Omental fat pad (tissue), 4 donors: ENCODE measurements around the gene TFAM. TPM values are rescaled to one million over a fixed set of nuclear protein-coding genes. Genes with fewer than 3 reads are reported as not detected.

ENCODE experiments used
- ATAC-seq: fragments of 150-250 bp; one replicate; pipeline ENCODE4 v1.9.1; 2016; ENCODE audit warnings: mild to moderate bottlenecking, moderate library complexity; ENCODE audit not compliant: low FRiP score
- DNase-seq: peaks from one replicate; pipeline ENCODE4 v3.0.0-alpha.2; 2019; ENCODE audit warnings: low spot score
- total RNA-seq, 4 donors: library from RNA; depleted of rRNA; stranded (reverse); fragments of >200 nt; gene quantifications; one replicate each; pipeline ENCODE4 v1.1.0, GENCODE V29; 2016
- TF ChIP-seq, protein P1 (sequence below), 3 donors: fragments of 450-650 bp; IDR thresholded peaks; one replicate each; pipeline ENCODE4 v1.5.1; 2016 to 2017; ENCODE audit warnings: antibody characterized with exemption in 3 of 3, mild to moderate bottlenecking in 3 of 3, moderate library complexity in 2 of 3

TFAM gene
- total RNA-seq, 4 donors from 2014 or later = 21.7 to 28.2 (median 23.1) TPM

DNA sequence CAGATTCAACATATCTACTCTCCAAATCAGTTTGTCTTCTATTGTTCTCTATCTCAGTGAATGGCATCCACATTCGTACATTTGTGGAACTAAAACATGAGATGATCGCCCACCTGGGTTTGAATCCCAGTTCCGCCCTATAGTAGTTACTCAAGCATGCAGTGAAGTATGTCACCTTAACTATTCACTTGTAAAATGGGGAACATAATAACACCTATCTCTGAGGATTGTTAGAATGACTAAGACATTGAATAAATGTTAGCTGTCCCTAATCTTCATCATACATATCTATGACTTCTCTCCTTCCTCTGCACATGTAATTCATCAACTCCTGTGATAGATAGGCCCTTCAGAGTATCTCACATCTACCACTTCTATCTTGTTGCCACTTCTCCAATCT is 25.7 kb upstream of the TFAM start:
- no peak for DNase-seq
- ATAC-seq = no peak

DNA sequence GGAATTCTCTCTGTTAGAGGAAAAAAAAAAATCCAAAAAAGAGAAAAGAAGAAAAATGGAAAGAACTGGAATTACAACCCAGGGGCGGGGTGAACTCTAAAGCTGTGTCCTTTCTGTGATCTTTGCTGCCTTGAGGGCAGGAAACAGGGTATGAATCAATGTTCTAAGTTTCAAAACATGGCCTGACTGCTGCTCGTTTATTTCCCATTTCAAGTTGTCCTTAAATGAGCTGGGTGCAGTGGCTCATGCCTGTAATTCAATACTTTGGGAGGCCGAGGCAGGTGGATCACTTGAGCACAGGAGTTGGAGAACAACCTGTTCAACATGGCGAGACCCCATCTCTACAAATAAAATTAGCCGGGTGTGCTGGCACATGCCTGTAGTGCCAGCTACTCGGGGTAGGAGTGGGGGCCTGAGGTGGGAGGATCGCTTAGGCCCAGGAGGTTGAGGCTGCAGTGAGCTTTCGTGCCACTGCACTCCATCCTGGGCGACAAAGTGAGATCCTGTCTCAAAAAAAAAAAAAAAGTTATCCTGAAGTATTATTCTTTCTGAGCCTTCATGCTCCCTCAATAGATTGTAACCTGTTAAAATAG is 24.7 kb upstream of the TFAM start:
- ATAC-seq = no peak
- no peak for DNase-seq
- TF ChIP-seq, protein P1, sequence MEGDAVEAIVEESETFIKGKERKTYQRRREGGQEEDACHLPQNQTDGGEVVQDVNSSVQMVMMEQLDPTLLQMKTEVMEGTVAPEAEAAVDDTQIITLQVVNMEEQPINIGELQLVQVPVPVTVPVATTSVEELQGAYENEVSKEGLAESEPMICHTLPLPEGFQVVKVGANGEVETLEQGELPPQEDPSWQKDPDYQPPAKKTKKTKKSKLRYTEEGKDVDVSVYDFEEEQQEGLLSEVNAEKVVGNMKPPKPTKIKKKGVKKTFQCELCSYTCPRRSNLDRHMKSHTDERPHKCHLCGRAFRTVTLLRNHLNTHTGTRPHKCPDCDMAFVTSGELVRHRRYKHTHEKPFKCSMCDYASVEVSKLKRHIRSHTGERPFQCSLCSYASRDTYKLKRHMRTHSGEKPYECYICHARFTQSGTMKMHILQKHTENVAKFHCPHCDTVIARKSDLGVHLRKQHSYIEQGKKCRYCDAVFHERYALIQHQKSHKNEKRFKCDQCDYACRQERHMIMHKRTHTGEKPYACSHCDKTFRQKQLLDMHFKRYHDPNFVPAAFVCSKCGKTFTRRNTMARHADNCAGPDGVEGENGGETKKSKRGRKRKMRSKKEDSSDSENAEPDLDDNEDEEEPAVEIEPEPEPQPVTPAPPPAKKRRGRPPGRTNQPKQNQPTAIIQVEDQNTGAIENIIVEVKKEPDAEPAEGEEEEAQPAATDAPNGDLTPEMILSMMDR (IDR thresholded peaks at IDR 0.05) = no peak

More for the DNA sequence above, 25.7 kb upstream of the TFAM start:
- TF ChIP-seq, protein P1 (IDR thresholded peaks at IDR 0.05) = no peak

DNA sequence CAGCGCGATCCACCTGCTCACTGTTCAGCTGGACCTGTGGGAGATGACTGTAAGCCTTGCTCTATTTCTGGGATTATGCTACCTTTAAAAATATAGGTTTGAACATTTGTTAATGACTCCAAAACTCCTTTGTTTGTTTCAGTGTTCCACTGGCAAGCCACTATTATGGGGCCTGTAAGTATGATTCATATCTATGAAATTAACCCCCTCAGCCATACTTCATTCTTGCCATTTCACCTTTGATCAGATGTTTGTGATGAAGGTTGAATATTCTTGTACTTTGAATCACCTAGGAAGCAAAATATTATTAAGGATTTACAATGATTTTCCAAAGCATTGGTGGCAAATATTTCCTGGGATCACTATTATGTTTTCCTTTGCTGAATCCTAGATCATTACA is 23.9 kb upstream of the TFAM start:
- TF ChIP-seq, protein P1 (IDR thresholded peaks at IDR 0.05) = no peak
- no peak for DNase-seq
- ATAC-seq = no peak

DNA sequence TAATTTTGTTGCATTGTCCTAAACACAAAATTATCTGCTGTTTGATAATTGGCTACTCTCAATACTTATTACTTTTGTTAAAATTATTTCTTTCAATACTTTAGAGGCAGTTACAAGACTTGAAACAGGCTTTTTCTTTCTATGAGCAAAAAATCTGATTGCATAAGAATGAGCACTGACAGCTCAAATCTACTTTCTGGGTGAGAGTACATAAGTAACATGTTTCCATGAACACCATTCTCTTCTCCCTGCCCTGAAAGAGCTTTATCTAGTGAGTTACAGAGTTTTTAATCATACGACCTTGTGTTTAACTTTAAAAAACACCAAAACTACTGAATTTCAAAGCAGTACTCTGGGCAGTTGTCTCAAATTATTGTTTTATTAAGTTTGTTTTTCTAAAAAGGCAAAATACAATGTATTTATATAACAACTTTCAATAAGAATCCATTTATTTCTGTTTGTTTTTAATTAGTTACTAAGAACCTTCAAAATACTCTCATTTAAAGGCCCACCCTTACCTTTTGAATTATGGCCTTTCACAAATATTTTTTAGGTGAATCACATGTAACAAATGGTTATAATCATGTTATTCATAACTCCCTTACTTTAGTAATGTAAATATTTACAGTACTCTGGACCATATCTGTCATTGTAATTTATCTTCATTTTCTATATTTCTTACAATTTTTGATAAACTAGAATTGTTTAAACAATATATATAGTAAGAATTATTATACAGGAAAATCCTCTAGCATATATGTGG is 23.0 kb upstream of the TFAM start:
- ATAC-seq = no peak
- TF ChIP-seq, protein P1 (IDR thresholded peaks at IDR 0.05) = no peak
- DNase-seq = no peak

DNA sequence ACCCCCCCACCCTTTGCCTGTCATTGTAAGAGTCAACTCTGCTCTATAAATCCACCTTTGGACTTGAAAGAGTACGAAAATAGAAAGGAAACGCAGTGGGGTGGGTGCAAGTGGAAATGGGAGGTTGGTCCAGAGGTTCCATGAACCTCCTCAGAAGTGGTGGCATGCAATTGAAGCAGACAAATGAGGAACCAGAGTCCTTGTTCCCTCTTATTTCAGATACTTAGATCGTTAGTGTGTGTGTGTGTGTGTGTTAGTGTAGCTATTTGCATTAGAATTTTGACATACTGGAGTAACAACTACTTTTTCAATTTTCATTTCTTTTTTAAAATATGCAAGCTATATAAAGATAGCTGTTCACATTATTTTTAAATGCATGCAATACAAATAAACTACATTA is 18.1 kb upstream of the TFAM start:
- no peak for ATAC-seq
- TF ChIP-seq, protein P1 (IDR thresholded peaks at IDR 0.05) = no peak
- DNase-seq = no peak

DNA sequence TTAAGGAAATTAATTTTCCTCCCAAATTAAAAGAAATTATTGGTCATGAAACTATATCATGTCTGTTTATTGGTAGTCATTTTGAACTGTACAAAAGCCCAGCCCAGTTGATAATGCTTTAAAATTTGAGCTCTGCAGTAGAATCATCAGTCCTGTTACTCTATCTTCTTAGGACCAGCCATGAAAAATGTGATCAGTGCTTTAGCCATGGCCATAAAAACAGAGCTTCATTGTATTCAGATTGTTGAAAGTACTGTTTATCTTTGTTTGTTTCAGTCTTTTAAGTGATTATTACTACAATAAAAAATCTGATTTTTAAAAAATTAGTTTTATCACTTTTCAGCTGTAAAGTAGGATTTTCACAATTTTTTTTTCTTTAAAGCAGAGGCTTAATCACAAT is 13.7 kb upstream of the TFAM start:
- ATAC-seq (no peak), DNase-seq (no peak)
- TF ChIP-seq, protein P1 (IDR thresholded peaks at IDR 0.05) = no peak
